HG03571 (cell line): ENCODE data around the gene CLEC3B.
"Not testable (repeated sequence)": the region's sequence is repeated elsewhere in the genome, so short reads cannot be mapped to it uniquely, and the experiment has no call there.

ENCODE experiments used
- ATAC-seq: cut with Tn5 transposase; IDR thresholded peaks from one replicate; pipeline ENCODE4 v1.9.1; 2021; ENCODE audit not compliant: unreplicated experiment

CLEC3B gene

DNA sequence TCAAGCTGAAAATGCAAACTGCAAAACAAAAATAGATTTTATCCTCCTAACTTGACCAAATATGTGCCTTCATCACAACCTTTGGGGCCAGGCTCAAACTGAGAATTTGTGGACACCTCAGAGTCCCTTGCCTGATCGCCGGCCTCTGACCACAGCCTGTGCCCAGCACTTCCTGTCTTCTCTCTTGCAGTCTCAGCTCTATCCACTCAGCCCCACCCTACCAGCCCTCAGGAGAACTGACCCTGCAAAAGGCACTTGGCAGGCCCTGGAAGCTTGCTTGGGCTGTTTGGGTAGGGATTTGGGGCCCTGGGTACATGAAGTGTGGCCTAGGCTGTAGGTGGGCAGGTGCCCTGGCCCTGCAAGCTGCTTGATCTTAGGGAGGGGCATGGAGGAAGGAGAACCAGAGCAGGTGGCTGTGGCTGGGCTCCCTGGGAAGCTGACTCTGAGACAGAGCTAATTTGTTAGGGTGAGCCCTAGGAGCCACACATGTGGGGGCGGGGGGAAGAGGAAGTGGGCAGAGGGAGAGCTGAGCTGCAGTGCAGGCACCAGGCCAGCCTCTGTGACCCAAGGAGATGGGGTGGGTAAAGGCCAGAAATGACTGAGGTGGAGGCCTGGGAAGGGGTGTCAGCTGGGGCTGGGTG, 8.6 kb downstream of the CLEC3B start:
- no peak for ATAC-seq

DNA sequence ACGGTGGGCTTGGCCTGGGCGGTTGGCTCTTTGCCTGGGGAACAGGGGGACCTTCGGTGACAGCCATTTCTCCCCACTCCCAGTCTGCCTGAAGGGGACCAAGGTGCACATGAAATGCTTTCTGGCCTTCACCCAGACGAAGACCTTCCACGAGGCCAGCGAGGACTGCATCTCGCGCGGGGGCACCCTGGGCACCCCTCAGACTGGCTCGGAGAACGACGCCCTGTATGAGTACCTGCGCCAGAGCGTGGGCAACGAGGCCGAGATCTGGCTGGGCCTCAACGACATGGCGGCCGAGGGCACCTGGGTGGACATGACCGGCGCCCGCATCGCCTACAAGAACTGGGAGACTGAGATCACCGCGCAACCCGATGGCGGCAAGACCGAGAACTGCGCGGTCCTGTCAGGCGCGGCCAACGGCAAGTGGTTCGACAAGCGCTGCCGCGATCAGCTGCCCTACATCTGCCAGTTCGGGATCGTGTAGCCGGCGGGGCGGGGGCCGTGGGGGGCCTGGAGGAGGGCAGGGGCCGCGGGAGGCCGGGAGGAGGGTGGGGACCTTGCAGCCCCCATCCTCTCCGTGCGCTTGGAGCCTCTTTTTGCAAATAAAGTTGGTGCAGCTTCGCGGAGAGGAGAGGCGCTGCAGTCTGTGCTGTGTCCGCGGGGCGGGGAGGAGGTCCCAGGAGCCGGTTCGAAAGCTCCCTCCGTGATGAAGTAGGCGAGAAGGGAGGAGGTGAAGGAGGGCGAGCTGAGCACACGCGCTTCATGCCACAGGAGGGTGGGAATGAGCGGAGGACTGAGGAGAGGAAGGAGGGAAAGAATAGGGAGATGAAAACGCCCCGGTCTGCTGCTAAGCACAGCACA, 9.6 kb downstream of the CLEC3B start:
- ATAC-seq, result no peak

DNA sequence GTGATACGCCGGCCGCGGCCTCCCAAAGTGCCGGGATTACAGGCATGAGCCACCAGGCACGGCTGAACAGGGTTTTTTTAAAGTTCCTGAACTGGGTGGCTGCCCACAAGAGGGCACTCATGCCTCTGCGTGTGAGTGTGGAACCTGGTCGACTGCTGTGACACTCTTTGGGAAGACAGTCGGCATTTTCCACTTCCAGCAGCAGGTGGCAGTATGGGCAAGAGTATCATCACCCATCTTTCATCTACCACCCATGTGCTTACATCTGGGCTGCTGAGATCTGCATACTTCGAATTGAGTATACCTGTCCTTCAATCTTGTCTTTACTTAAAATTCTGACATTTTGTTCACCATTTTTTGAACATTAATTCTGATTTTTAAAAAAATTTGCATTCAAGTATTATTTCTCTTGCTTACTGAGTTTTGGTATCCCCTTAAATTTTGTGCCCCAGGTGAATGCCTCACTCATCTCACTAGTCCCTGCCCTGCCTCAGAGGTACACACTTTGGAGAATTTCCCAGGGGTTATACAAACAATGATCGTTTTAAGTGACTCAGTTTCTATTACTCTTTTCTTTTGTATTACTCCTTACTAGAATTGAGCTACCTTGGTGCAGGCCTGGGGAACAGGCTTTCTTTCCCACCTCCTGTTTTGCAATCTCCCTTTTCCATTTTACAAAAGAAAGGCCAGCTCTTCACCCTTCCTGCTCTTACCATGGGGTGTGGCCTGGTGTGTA, 11.8 kb downstream of the CLEC3B start:
- ATAC-seq, result peak; percentile 40

DNA sequence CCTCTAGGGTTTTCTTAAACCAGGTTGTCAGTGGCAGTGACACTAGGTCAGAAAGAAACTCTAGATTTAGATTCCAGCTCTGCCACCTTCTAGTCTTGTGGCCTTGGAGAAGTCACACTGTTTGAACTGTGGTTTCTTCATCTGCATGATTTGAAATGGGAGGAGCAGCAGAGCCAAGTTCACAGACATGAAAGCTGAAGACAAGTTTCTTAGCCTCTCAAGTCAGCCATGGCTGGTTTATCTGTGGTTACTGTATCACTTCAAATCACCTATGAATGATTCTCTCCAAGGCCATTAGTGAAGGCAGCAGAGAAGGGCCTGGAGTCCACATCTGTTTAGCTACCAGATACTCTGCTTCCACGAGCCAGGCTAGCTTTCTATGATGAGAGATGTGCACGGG, 15.6 kb downstream of the CLEC3B start:
- no peak for ATAC-seq

DNA sequence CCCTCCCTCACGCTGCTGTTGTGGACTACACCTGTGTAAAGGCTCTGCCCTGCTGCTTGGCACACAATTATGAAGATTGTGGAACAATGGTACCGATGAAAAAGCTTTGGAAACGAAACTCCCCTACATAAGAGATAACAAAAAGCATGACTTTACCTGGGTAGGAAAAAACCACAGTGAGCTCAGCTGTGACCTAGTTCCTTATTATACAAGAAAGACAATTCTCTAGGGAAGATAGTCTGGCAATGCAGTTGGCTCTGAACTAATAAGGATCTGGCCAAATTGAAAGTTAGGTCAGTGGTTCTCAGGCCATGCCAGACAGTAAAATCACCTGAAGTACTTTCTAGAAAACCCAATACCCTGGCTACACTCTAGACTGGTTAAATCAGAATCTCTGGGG, 16.1 kb downstream of the CLEC3B start:
- no peak for ATAC-seq

- no peak for ATAC-seq
Observed at GRCh38 chr3:45043728-45044299, 17.7 kb downstream of the CLEC3B start.

DNA sequence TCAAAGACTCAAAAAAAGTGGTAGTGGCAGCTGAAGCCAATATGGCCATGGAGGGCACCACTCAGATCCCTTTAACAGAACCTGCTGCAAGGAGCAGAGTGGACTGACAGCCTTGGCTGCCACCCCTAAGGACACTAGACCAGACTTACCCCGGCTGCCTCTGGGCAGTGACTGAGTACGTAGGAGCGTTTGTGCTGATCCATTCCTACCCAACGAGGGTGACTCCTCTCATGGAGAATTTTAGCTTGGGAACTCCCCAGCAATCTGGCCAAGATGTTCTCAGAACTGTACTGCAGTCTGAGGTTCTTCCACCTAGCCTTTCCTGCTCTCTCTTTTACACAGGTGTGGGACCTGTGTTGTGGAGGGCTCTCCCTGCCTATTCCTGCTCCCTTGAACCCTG, 22.1 kb downstream of the CLEC3B start:
- ATAC-seq, result no peak

GRCh38 chr3:45049807-45050206, 23.7 kb downstream of the CLEC3B start:
- no peak for ATAC-seq

- no peak for ATAC-seq
Observed at GRCh38 chr3:45051685-45052084, 25.6 kb downstream of the CLEC3B start.

DNA sequence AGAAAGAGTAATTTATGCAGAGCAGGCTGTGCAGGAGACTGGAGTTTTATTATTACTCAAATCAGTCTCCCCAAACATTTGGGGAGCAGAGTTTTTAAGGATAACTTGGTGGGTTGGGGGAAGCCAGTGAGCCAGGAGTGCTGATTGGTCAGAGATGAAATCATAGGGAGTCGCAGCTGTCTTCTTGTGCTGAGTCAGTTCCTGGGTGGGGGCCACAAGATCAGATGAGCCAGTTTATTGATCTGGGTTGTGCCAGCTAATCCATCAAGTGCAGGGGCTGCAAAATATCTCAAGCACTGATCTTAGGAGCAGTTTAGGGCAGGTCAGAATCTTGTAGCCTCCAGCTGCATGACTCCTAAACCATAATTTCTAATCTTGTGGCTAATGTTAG, 27.7 kb downstream of the CLEC3B start:
- not testable (repeated sequence) for ATAC-seq

- ATAC-seq, result no peak
Observed at GRCh38 chr3:45054196-45054857, 28.2 kb downstream of the CLEC3B start.

GRCh38 chr3:45055032-45055410, 28.9 kb downstream of the CLEC3B start:
- no peak for ATAC-seq

DNA sequence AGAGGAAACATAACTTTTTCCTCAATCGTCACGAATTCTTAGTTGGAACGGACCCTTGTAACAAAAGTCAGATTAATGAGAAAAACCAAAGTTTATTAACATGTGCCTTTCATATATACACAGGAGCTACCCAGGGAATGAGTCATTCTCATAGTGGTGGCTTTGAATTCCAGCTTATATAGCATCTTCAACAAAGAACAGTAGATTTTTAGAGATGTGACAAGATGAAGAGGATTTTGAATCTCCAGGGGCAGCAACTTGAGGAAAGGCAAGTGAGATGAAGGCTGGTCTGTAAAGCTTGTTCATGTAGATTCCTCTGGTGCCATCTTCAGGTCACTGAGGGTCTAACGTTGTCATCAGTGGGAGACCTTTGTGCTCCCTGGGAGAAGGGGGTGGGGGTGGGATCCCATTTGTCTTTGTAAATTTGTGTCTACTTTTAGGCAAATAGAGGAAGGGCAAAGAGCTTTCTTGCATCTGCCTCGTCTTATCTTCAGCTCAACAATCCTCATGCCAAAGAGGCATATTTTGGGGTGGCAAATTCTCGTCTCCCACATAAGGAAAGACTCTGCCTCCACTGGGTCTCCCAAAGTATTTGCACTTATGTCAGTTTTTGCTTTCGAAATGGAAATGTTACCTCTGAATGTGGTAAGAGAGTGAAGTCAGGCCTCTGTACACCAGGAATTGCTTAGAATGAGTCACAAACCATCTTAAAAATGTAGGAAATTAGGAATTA, 29.5 kb downstream of the CLEC3B start:
- no peak for ATAC-seq

DNA sequence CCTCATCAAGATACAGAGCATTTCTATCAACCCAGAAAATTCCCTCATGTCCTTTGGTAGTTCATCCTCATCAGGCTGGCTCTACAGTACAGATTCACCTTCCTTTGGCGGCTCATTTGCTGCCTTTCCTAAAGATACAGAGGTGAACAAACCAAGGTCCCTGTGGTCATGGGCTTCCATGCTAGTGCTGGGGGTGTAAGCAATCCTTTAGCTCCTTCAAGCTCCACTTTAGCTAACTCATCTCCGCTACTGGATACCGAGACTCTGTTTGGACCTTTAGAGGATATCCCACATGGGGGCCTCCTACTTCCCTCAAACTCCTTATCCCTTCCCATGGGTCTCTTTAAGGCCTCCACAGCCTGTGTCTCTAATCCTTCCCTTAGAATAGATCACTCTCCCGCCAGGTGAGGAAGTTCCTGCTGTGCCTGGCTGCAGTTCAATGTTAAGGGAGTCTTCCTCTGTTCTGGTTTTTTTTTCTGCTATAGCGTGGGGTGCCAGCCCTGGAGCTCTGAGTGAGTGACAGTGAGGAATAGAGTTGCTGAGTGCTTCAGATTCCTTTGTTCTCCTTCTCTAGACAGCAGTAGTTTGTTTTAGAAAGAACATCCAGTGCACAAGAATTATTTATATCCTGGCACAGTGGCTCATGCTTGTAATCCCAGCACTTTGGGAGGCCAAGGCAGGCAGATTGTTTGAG, 30.7 kb downstream of the CLEC3B start:
- no peak for ATAC-seq

- ATAC-seq, result no peak
Observed at GRCh38 chr3:45057557-45057956, 31.5 kb downstream of the CLEC3B start.

DNA sequence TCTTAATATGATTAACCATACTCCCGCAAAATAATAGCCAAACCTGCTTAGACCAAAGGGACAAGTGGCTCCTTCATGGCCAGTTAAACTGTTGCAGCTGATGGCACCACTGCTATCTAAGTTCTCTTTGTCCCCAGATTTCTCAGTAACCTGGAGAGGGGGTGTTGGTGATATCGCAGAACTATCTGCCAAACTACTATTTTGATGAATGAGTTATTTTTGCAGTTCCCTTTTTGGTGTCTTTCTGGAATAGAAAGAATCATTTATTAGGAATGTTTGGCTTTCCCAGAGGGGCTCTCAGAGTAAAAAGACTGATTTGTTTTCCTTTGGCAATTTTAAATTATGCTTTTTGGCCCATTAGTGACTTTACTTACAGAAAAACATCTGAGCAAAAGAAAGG, 33.0 kb downstream of the CLEC3B start:
- ATAC-seq, result no peak

- no peak for ATAC-seq
Observed at GRCh38 chr3:45060165-45060892, 34.2 kb downstream of the CLEC3B start.

DNA sequence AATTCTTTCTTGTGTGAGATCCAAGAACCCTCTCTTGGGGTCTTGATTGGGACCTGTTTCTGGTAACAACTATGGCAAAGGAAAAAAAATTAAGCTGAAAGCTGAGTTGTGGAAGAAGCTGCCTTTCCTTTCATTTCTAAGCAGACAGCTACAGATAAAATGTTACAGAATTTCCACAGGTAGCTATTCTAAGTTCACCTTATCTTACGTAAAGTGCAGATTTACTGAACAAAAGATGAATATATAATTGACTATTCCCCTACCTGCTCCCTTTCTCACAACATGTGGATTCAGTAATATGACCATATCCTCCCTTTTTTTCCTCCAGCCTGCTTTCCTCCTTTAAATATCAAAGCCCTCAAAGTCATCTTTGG, 36.6 kb downstream of the CLEC3B start:
- ATAC-seq, result no peak
